KOPT-K1 (cell line): ENCODE data around the gene PHOSPHO1.

Source experiments
- H3K27ac ChIP-seq: fragments of 200-600 bp; sonication (generic); 2 replicates; pipeline ENCODE4 v1.5.1; 2016; ENCODE audit warnings: antibody characterized with exemption, mild to moderate bottlenecking, low read depth, low read length; ENCODE audit not compliant: poor library complexity, severe bottlenecking
- H3K36me3 ChIP-seq: fragments of 200-600 bp; sonication (generic); 2 replicates; pipeline ENCODE4 v1.5.1; 2017; ENCODE audit warnings: antibody characterized with exemption, mild to moderate bottlenecking, low read length, moderate library complexity; ENCODE audit not compliant: insufficient read depth
- H3K9me3 ChIP-seq: fragments of 200-600 bp; sonication (generic); 2 replicates; pipeline ENCODE4 v1.5.1; 2017; ENCODE audit warnings: antibody characterized with exemption, low read length, mild to moderate bottlenecking; ENCODE audit not compliant: insufficient read depth, poor library complexity, severe bottlenecking

The PHOSPHO1 gene

DNA sequence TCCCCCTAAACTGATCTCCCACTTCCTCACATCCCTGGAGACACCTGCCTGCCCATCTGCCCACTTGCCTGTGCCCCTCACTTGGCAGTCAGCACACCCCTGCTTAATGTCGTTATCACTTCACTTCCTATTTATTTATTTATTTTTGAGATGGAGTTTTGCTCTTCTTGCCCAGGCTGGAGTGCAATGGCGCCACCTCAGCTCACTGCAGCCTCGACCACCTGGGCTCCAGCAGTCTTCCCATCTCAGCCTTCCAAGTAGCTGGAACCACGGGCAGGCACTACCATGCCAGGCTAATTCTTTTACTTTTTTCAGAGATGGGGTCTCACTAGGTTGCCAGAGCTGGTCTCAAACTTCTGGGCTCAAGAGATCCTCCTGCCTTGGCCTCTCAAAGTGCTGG is 23.5 kb upstream of the PHOSPHO1 start:
- no peaks in the 10 kb centered on the region for H3K36me3 ChIP-seq
- no peaks in the 10 kb centered on the region for H3K9me3 ChIP-seq
- no peak overlapping the region for H3K27ac ChIP-seq

DNA sequence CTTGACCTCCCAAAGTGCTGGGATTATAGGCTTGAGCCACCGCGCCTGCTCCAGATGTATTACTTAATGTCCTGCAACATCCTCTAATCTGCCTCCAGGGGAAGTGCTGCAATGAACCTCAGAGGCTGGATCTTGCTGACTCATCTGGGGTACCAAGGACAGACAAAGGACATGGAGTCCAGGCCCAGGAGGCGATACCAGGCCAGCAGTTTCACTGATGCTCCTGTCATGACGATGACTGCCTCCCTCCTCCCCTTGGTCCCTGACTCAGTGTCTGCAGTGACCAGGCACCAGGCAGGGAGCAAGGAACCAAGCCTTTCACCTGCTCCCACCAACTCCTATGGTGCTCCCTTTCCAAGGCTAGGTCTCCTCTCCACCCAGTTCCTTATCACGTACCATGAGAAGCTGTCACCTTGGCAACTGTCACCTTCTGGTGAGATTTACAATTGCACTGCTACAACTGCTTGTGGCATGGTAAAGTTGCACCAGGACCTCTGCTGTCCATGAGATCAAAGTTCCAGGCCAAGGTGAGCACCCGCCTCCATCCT is 21.6 kb upstream of the PHOSPHO1 start:
- no peaks in the 10 kb centered on the region for H3K9me3 ChIP-seq
- no peak overlapping the region for H3K27ac ChIP-seq
- no peaks in the 10 kb centered on the region for H3K36me3 ChIP-seq

DNA sequence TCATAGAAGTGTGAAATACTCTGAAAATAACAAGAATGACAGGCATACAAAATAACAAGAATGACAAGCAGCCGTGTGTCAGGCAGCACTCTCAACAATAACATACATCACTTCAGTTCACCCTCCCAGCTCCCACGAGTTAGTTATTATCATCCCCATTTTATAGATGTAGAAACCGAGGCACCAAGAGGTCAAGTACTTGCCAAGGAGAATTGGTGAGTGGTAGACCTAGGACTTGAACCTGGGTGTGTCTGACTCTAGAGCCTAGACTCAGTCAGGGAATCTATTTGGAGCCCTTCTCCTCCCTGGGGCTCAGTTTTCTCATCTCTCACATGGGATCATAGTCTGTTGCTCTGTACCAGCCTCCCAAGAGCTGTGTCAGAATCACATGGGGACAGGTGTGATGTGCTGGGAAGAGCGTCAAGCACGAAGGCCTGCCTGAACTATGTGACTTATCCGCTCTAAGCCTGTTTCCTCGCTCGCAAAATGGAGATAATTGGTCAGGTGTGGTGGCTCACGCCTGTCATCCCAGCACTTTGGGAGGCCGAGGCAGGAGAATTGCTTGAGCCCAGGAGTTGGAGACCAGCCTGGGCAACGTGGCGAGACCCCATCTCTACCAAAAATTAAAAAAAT is 19.4 kb upstream of the PHOSPHO1 start:
- H3K27ac ChIP-seq = no peak overlapping the region
- no peaks in the 10 kb centered on the region for H3K9me3 ChIP-seq
- H3K36me3 ChIP-seq = no peaks in the 10 kb centered on the region

DNA sequence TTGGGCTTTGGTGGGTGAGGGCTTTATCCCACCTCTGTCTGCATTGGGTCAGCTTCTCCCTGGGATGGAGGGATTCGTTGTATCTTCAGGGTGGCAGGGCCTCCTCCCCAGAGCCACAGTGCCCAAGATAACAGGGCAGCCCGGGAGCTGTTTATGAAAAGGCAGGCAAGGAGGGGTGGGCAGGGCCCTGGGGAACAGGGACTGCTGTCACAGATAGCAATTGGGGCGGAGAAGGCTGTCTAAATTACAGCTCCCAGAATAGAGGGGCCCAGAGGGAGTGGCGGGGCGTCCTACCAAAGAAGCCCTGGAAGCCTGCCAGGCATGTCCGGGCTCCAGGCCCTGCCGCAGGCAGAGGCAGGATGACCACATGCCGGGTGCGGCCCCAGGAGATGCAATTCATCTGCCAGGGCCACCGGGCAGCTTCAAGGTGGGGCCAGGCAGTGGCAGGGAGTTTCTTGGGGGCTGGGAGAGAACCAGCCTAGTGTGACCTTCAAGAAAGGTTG is 18.8 kb upstream of the PHOSPHO1 start:
- no peaks in the 10 kb centered on the region for H3K9me3 ChIP-seq
- no peak overlapping the region for H3K27ac ChIP-seq
- no peaks in the 10 kb centered on the region for H3K36me3 ChIP-seq

DNA sequence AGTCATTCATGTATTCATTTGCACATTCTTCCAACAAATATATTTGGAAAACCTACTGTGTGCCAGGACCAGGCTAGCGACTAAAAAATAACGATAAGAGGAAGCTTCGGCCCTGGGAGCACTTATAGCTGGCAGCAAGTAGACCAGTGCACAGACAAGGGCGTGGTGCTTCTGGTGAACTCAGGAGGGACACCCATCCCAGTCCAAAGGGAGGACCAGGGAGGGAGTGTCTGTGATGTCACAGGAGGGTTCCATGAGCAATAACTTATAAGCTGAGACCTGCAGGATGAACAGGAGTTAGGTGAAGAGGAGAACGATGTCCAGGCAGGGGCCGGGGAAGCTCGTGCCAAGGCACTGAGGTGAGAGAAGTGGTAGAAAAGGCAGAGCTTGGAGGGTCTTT is 17.4 kb upstream of the PHOSPHO1 start:
- Histone ChIP-seq H3K36me3 (no peaks in the 10 kb centered on the region), H3K9me3 (no peaks in the 10 kb centered on the region), H3K27ac (no peak overlapping the region)

DNA sequence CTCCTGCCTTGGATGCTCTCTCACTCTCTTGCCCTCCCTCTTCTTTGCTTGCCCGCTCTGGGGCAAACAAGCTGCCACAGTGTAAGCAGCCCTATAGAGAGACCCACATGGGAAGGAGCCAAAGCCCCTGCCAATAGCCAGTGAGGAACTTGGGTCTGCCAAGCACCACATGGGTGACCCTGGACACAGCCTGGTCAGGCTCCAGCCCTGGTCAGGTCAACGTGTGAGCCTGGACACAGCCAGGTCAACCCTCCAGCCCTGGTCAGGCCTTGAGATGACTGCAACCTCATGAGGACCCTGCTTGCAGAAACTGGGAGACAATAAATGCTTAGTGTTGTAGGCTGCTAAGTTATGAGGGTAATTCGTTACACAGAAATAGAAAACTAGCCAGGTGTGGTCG is 14.3 kb upstream of the PHOSPHO1 start:
- Histone ChIP-seq H3K9me3 (no peaks in the 10 kb centered on the region), H3K36me3 (no peaks in the 10 kb centered on the region), H3K27ac (no peak overlapping the region)

DNA sequence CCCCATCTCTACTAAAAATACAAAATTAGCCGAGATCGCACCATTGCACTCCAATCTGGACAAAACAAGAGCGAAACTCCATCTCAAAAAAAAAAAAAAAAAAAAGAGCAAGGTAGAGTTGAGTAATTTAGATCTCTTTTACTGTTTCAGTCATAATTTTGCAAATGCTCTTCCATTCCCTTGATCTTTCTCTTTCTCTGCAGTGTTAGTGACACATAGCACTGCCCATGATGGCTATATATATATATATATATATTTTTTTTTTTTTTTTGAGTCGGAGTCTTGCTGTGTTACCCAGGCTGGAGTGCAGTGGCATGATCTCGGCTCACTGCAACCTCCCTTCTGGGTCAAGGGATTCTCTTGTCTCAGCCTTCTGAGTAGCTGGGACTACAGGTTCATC is 12.2 kb upstream of the PHOSPHO1 start:
- Histone ChIP-seq H3K9me3 (no peaks in the 10 kb centered on the region), H3K27ac (no peak overlapping the region), H3K36me3 (no peaks in the 10 kb centered on the region)

DNA sequence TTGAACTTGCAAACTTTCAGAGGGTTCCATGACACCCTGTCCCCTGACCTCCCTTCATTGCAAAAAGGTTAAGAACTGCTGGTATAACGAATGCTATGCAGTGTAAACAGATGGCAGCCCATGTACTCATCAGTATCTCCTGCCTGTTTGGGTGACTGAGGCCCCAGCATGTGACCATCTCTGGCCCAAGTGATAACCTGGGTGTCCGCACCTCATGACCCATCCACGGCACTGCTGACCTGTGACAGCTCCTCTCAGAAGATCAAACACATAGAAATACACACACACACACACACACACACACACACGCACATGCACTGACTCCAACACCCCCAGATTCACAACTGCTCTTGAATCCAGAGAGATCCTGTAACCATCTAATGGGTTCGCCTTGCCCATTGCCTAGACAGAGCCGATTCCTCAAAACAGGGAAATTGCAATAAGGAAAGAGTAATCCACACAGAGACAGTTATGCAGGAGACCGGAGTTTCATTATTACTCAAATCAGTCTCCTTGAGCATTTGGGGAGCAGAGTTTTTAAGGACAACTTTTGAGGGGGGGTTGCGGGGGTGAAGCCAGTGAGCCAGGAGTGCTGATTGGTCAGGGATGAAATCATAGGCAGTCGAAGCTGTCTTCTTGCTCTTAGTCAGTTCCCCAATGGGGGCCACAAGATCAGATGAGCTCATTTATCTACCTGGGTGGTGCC is 11.3 kb upstream of the PHOSPHO1 start:
- no peaks in the 10 kb centered on the region for H3K36me3 ChIP-seq
- no peak overlapping the region for H3K27ac ChIP-seq
- H3K9me3 ChIP-seq = no peaks in the 10 kb centered on the region

DNA sequence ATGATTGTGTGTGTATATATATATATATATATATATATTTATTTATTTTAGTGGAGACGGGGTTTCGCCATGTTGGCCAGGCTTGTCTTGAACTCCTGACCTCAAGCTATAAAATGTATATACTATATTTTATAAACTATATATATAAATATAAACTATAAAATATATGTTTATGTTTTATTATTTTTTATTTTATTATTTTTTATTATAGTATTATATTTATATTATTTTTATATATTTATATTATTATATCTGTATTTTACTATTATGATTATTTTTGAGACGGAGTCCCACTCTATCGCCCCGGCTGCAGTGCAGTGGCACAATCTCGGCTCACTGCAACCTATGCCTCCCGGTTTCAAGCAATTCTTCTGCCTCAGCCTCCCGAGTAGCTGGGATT is 10.5 kb upstream of the PHOSPHO1 start:
- Histone ChIP-seq H3K36me3 (no peaks in the 10 kb centered on the region), H3K27ac (no peak overlapping the region), H3K9me3 (no peaks in the 10 kb centered on the region)

DNA sequence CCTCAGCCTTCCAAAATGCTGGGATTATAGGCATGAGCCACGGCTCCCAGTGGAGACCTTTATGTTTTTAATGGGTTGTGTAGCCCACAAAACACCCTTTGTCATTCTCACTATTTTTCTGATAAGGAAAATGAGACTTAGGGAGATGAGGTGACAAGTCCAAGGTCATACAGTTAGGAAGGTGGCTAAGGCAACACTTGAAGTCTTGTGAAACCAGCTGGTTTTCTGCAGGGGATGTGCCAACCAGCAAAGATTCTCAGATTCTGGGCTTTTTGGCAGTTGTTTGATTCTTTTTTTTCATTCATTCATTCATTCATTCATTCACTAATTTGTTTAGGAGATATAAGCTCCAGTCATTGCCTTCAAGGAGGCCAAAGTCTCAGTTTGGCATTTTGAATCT is 10.0 kb upstream of the PHOSPHO1 start:
- no peak overlapping the region for H3K27ac ChIP-seq
- no peaks in the 10 kb centered on the region for H3K9me3 ChIP-seq
- H3K36me3 ChIP-seq = no peaks in the 10 kb centered on the region

DNA sequence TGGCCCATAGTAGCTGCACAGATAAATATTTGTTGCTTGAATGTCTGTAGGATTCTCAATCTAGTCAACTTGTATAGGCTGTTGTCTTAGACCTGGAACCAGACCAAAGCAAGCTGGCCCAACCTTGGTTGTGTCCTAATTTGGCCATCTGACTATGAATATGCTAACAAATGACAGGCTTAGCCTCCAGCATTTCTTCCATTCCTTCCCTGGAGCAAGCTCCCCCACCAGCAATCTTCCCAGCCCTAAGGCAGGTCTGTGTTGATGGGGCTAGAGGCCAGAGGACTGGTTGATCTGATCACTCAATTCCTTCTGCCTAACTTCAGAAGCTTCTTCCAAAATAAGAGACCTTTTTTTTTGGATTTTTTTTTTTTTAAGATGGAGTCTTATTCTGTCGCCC is 9.4 kb upstream of the PHOSPHO1 start:
- H3K27ac ChIP-seq = no peak overlapping the region
- H3K36me3 ChIP-seq = no peaks in the 10 kb centered on the region
- no peaks in the 10 kb centered on the region for H3K9me3 ChIP-seq

DNA sequence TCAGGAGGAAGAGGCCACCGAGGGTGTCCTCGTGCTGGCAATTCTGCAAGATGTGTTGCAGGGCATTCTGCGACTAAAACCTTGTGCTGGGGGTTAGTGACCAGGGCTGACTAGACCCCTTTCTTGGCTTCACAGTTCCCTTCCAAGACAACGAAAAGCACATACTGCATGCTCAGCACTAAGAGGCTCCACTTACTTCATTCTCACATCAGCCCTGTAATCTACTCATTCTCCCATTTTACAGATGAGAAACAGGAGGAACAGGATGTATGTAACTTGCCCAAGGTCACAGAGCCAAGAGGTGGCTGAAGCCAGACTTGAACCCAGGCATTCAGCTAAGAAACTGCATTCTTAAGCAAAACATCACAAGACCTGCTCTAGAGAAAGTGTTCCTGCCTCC is 5.3 kb upstream of the PHOSPHO1 start:
- Histone ChIP-seq H3K36me3 (no peaks in the 10 kb centered on the region), H3K27ac (no peak overlapping the region), H3K9me3 (no peaks in the 10 kb centered on the region)

DNA sequence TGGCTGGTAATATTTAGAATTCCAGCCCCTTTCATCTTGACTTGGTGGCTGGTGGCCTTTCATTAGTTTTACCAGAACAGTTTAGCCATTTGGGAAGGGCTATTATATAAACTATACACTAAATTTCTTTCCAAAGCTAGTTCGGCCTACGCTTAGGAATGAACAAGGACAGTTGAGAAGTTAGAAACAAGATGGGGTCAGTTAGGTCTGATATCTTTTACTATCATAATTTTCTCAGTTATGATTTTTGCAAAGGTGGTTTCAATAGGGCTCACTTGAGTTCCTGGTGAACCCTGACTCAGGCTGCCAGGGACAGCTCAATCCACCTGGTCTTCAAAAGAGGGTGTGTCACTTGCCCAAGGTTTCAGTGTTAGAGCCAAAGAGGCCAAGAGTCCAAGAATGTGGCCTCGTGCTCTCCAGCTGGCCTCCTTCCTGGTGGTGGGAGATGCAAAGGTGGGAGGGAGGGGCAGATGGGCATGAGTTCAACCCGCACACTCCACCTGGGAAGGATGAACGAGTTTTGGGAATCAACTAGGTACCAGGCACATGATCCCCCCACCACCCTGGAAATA is 4.0 kb upstream of the PHOSPHO1 start:
- Histone ChIP-seq H3K9me3 (no peaks in the 10 kb centered on the region), H3K36me3 (no peaks in the 10 kb centered on the region), H3K27ac (no peak overlapping the region)

DNA sequence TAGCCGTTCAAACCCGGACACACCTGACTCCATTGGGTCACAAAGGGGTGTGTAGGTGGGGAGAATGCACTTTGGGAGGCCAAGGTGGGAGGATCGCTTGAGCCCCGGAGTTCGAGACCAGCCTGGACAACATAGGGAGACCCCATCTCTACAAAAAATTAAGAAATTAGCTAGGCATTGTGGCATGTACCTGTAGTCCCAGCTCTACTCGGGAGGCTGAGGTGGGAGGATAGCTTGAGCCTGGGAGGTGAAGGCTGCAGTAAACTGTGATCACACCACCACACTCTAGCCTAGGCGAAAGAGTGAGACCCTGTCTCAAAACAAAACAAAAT is 942 bp upstream of the PHOSPHO1 start:
- Histone ChIP-seq H3K27ac (no peak overlapping the region), H3K9me3 (no peaks in the 10 kb centered on the region), H3K36me3 (0 out of 2 replicates have a peak, but pooled peaks cover 8% of the 10 kb centered on the region)

DNA sequence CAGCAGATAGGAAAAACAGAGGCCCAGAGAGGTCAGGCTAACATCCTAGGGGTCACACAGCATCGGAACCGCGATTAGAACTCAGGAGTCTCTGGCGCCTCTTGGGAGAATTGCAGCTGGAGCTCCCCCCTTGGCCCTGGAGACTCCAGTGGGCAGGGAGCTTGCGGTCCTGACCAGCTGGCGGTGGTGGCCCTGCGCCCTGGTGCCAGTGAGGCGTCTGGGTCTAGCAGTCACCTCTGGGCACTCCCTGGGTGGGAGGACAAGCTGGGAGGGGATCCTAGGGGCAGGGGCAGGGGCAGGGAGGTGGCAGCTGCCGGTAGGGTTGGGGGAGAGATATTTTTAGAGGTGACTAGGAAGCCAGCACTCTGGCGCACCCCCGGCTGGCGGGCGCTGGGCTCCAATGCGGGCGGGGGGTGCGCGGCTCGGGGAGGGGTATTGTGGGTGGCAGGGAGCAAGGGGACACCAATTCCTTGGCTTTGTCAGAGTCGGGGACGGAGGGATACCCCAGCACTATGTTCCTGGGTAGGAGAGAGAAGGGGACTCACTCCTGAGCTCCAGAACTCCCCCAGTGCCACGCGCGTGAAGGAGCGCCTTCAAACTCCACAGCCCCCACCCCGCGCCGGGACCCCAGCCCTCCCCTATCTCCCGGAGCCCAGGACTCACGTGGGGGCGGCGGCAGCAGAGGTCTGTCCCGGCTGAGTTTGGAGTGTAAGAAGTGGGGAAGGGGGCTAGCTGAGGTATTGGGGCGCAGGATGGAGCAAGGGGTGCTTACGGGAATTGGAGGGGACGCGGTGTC is 584 bp downstream of the PHOSPHO1 start:
- no peaks in the 10 kb centered on the region for H3K9me3 ChIP-seq
- no peak overlapping the region for H3K27ac ChIP-seq
- H3K36me3 ChIP-seq = 0 out of 2 replicates have a peak, but pooled peaks cover 12% of the 10 kb centered on the region
